ENCODE measurements around the gene PREX1.

The PREX1 gene

GRCh38 chr20:48608756-48609155 is 219.0 kb downstream of the PREX1 start:
- peaks cover 9% of the 10 kb centered on the region; the same call in 1 of the 2 replicates for H3K4me1 ChIP-seq (ENCODE audit: insufficient read depth, low read length)
- H3K27me3 ChIP-seq (ENCODE audit: insufficient read depth, low read length) = no peaks in the 10 kb centered on the region
- no peaks in the 10 kb centered on the region for H3K9me3 ChIP-seq (ENCODE audit: insufficient read depth, low read depth, low read length)
- H3K27ac ChIP-seq (ENCODE audit: low read length) = no peak overlapping the region
- H3K9ac ChIP-seq (ENCODE audit: low read depth, low read length) = no peak overlapping the region
- no peaks in the 10 kb centered on the region for H3K36me3 ChIP-seq (ENCODE audit: insufficient read depth, low read depth, low read length)
- no peak overlapping the region for H3K4me3 ChIP-seq (ENCODE audit: low read length)

- H3K9ac ChIP-seq (ENCODE audit: low read depth, low read length) = no peak overlapping the region
- H3K27ac ChIP-seq (ENCODE audit: low read length) = no peak overlapping the region
- no peak overlapping the region for H3K4me3 ChIP-seq (ENCODE audit: low read length)
- H3K4me1 ChIP-seq (ENCODE audit: insufficient read depth, low read length) = peaks cover 15% of the 10 kb centered on the region; the same call in 1 of the 2 replicates
- H3K9me3 ChIP-seq (ENCODE audit: insufficient read depth, low read depth, low read length) = 0 out of 2 replicates have a peak, but pooled peaks cover under 1% of the 10 kb centered on the region
- no peaks in the 10 kb centered on the region for H3K27me3 ChIP-seq (ENCODE audit: insufficient read depth, low read length)
- no peaks in the 10 kb centered on the region for H3K36me3 ChIP-seq (ENCODE audit: insufficient read depth, low read depth, low read length)
Measured at GRCh38 chr20:48607544-48607865, 220.3 kb downstream of the PREX1 start.

DNA sequence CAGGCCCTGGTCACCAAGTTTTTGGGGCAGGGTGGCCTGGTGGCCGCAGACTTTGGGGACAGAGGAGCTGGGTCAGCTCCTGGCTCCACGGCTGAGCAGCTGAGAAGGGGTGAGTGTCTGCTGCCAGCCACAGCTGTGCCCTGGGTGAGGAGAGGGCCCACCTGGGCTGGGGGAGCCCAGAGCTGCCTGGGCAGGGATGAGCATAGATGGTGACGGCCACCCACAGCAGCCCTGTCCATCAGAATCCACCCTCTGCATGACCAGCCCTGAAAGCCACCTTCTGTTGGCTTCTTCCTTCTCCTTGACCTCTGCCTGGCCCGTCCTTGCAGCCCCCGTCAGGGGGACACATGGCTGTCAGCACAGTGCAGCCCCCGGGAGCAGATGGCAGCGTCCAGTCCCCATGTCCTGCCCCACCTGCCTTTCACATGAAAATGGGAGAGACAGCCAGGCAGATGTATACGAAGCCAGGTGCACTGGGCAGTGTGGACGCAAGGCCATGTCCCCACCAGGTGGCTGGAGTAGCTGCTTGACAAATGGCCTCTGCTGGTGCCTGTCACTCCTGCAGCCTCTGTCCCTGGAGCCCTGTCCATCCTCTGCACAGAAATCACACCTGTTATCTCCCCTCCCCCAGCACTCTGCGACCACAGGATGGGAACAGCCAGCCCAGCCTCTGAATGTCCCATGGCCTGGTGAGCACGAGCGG is 220.8 kb downstream of the PREX1 start:
- Histone ChIP-seq H3K36me3 (ENCODE audit: insufficient read depth, low read depth, low read length) (no peaks in the 10 kb centered on the region), H3K27ac (ENCODE audit: low read length) (no peak overlapping the region), H3K4me1 (ENCODE audit: insufficient read depth, low read length) (peaks cover 15% of the 10 kb centered on the region; the same call in 1 of the 2 replicates), H3K27me3 (ENCODE audit: insufficient read depth, low read length) (no peaks in the 10 kb centered on the region), H3K9me3 (ENCODE audit: insufficient read depth, low read depth, low read length) (0 out of 2 replicates have a peak, but pooled peaks cover 2% of the 10 kb centered on the region), H3K9ac (ENCODE audit: low read depth, low read length) (no peak overlapping the region), H3K4me3 (ENCODE audit: low read length) (no peak overlapping the region)

GRCh38 chr20:48606172-48606840 is 221.5 kb downstream of the PREX1 start:
- no peak overlapping the region for H3K27ac ChIP-seq (ENCODE audit: low read length)
- H3K36me3 ChIP-seq (ENCODE audit: insufficient read depth, low read depth, low read length) = no peaks in the 10 kb centered on the region
- no peak overlapping the region for H3K4me3 ChIP-seq (ENCODE audit: low read length)
- 0 out of 2 replicates have a peak, but pooled peaks cover 2% of the 10 kb centered on the region for H3K9me3 ChIP-seq (ENCODE audit: insufficient read depth, low read depth, low read length)
- H3K4me1 ChIP-seq (ENCODE audit: insufficient read depth, low read length) = peaks cover 15% of the 10 kb centered on the region; the same call in 1 of the 2 replicates
- no peak overlapping the region for H3K9ac ChIP-seq (ENCODE audit: low read depth, low read length)
- H3K27me3 ChIP-seq (ENCODE audit: insufficient read depth, low read length) = no peaks in the 10 kb centered on the region

GRCh38 chr20:48605364-48606171 is 222.2 kb downstream of the PREX1 start:
- H3K27me3 ChIP-seq (ENCODE audit: insufficient read depth, low read length) = no peaks in the 10 kb centered on the region
- no peak overlapping the region for H3K9ac ChIP-seq (ENCODE audit: low read depth, low read length)
- H3K9me3 ChIP-seq (ENCODE audit: insufficient read depth, low read depth, low read length) = 0 out of 2 replicates have a peak, but pooled peaks cover 2% of the 10 kb centered on the region
- no peak overlapping the region for H3K27ac ChIP-seq (ENCODE audit: low read length)
- peaks cover 15% of the 10 kb centered on the region; the same call in 1 of the 2 replicates for H3K4me1 ChIP-seq (ENCODE audit: insufficient read depth, low read length)
- H3K4me3 ChIP-seq (ENCODE audit: low read length) = no peak overlapping the region
- no peaks in the 10 kb centered on the region for H3K36me3 ChIP-seq (ENCODE audit: insufficient read depth, low read depth, low read length)

DNA sequence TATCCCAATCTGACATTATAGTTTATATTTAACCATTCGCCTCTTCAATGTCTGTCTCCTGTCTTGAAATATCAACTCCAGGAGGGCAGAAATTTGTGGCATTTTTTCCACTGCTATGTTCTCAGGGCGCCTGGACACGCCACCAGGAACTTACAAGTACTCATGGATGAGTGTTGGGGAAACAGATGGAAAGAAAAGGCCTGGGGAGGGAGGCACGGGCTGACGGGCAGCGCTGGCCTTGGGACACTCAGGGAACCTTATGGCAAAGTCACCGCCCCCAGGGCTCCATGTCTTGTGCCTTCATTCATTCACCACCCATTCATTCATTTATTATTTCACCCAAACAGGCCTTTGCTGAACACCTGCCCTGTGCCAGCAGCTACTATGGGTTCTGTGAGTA is 222.9 kb downstream of the PREX1 start:
- H3K36me3 ChIP-seq (ENCODE audit: insufficient read depth, low read depth, low read length) = no peaks in the 10 kb centered on the region
- H3K9me3 ChIP-seq (ENCODE audit: insufficient read depth, low read depth, low read length) = 0 out of 2 replicates have a peak, but pooled peaks cover 2% of the 10 kb centered on the region
- H3K27ac ChIP-seq (ENCODE audit: low read length) = no peak overlapping the region
- H3K27me3 ChIP-seq (ENCODE audit: insufficient read depth, low read length) = no peaks in the 10 kb centered on the region
- peaks cover 15% of the 10 kb centered on the region; the same call in 1 of the 2 replicates for H3K4me1 ChIP-seq (ENCODE audit: insufficient read depth, low read length)
- H3K9ac ChIP-seq (ENCODE audit: low read depth, low read length) = no peak overlapping the region
- H3K4me3 ChIP-seq (ENCODE audit: low read length) = no peak overlapping the region

- no peaks in the 10 kb centered on the region for H3K27me3 ChIP-seq (ENCODE audit: insufficient read depth, low read length)
- H3K36me3 ChIP-seq (ENCODE audit: insufficient read depth, low read depth, low read length) = no peaks in the 10 kb centered on the region
- H3K9ac ChIP-seq (ENCODE audit: low read depth, low read length) = no peak overlapping the region
- H3K9me3 ChIP-seq (ENCODE audit: insufficient read depth, low read depth, low read length) = 0 out of 2 replicates have a peak, but pooled peaks cover 2% of the 10 kb centered on the region
- no peak overlapping the region for H3K27ac ChIP-seq (ENCODE audit: low read length)
- H3K4me1 ChIP-seq (ENCODE audit: insufficient read depth, low read length) = peaks cover 13% of the 10 kb centered on the region; the same call in 1 of the 2 replicates
- H3K4me3 ChIP-seq (ENCODE audit: low read length) = no peak overlapping the region
Measured at GRCh38 chr20:48604426-48604825, 223.4 kb downstream of the PREX1 start.

GRCh38 chr20:48603819-48604405 is 223.9 kb downstream of the PREX1 start:
- Histone ChIP-seq H3K36me3 (ENCODE audit: insufficient read depth, low read depth, low read length) (no peaks in the 10 kb centered on the region), H3K4me3 (ENCODE audit: low read length) (no peak overlapping the region), H3K9me3 (ENCODE audit: insufficient read depth, low read depth, low read length) (0 out of 2 replicates have a peak, but pooled peaks cover 2% of the 10 kb centered on the region), H3K27ac (ENCODE audit: low read length) (no peak overlapping the region), H3K4me1 (ENCODE audit: insufficient read depth, low read length) (peaks cover 10% of the 10 kb centered on the region; the same call in 1 of the 2 replicates), H3K27me3 (ENCODE audit: insufficient read depth, low read length) (no peaks in the 10 kb centered on the region), H3K9ac (ENCODE audit: low read depth, low read length) (no peak overlapping the region)

GRCh38 chr20:48603116-48603818 is 224.5 kb downstream of the PREX1 start:
- no peaks in the 10 kb centered on the region for H3K27me3 ChIP-seq (ENCODE audit: insufficient read depth, low read length)
- no peak overlapping the region for H3K9ac ChIP-seq (ENCODE audit: low read depth, low read length)
- H3K36me3 ChIP-seq (ENCODE audit: insufficient read depth, low read depth, low read length) = no peaks in the 10 kb centered on the region
- H3K27ac ChIP-seq (ENCODE audit: low read length) = no peak overlapping the region
- 0 out of 2 replicates have a peak, but pooled peaks cover 2% of the 10 kb centered on the region for H3K9me3 ChIP-seq (ENCODE audit: insufficient read depth, low read depth, low read length)
- peaks cover 7% of the 10 kb centered on the region; the same call in 1 of the 2 replicates for H3K4me1 ChIP-seq (ENCODE audit: insufficient read depth, low read length)
- H3K4me3 ChIP-seq (ENCODE audit: low read length) = no peak overlapping the region

DNA sequence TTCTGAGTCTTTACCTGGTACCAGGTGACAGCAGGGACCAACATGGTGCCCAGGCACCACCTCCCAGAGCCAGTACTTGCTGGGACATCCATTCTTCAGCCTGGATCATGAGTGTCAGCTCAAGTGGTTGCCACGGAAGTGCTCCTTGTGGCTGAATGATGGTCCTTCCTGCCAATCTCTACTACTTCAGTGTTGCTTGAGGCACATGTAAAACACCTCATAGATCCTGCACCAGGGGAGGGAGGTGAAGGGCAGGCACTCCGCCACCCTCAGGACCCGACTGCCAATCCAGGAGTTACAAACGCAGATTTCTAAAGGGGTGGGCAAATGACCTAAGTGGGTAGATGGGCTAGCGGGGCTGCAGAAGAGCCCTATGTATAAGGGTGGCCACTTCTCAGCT is 226.0 kb downstream of the PREX1 start:
- Histone ChIP-seq H3K36me3 (ENCODE audit: insufficient read depth, low read depth, low read length) (no peaks in the 10 kb centered on the region), H3K27ac (ENCODE audit: low read length) (no peak overlapping the region), H3K4me3 (ENCODE audit: low read length) (no peak overlapping the region), H3K9me3 (ENCODE audit: insufficient read depth, low read depth, low read length) (0 out of 2 replicates have a peak, but pooled peaks cover 2% of the 10 kb centered on the region), H3K9ac (ENCODE audit: low read depth, low read length) (no peak overlapping the region), H3K27me3 (ENCODE audit: insufficient read depth, low read length) (no peaks in the 10 kb centered on the region), H3K4me1 (ENCODE audit: insufficient read depth, low read length) (peaks cover 7% of the 10 kb centered on the region; the same call in 1 of the 2 replicates)
